Activated CD8-positive, alpha-beta T cell treated with anti-CD3 and anti-CD28 coated beads for 36 hours (primary cell): ENCODE results near the gene FITM1. TPM values are rescaled to one million over a fixed set of nuclear protein-coding genes. Genes with fewer than 3 reads are reported as not detected.

Experiments used
- ATAC-seq: fragments of 200-7000 bp; cut with Tn5 transposase; one replicate; pipeline ENCODE4 v1.10.0; 2021; ENCODE audit warnings: mild to moderate bottlenecking, moderate library complexity
- CTCF ChIA-PET: fragments of 350-600 bp; sonication (Branson Sonifier 250); formaldehyde crosslinking; loops from one replicate; lab custom pipeline; 2021; ENCODE audit warnings: antibody characterized with exemption; lab: Charles Lee
- POLR2A ChIA-PET: fragments of 350-600 bp; sonication (Branson Sonifier 250); formaldehyde crosslinking; loops from one replicate; lab custom pipeline; 2021; ENCODE audit warnings: antibody characterized with exemption; lab: Charles Lee
- DNase-seq: peaks from one replicate; pipeline ENCODE4 v3.0.0-alpha.2; 2020
- H3K27ac Mint-ChIP-seq: one replicate; pipeline ENCODE4 v1.8.0; 2021; ENCODE audit warnings: mild to moderate bottlenecking, mixed read lengths
- H3K27me3 Mint-ChIP-seq: one replicate; pipeline ENCODE4 v1.8.0; 2021; ENCODE audit warnings: mixed read lengths
- H3K36me3 Mint-ChIP-seq: one replicate; pipeline ENCODE4 v1.8.0; 2021; ENCODE audit warnings: low read depth, mixed read lengths
- H3K4me1 Mint-ChIP-seq: one replicate; pipeline ENCODE4 v1.8.0; 2021; ENCODE audit warnings: low read depth, mixed read lengths
- H3K4me3 Mint-ChIP-seq: one replicate; pipeline ENCODE4 v1.8.0; 2021; ENCODE audit warnings: mild to moderate bottlenecking, moderate library complexity, mixed read lengths
- H3K9me3 Mint-ChIP-seq: one replicate; pipeline ENCODE4 v1.8.0; 2021; ENCODE audit warnings: mixed read lengths
- CTCF ChIP-seq: fragments of 200-600 bp; IDR thresholded peaks from one replicate; pipeline ENCODE4 v1.8.0; 2022; ENCODE audit warnings: antibody characterized with exemption, mild to moderate bottlenecking
- intact Hi-C: fragments of 100-400 bp; cut with micrococcal nuclease; formaldehyde crosslinking; loops from one replicate; pipeline ENCODE4 v1.10.0; 2022
- total RNA-seq, 2 experiments: library from RNA; stranded (reverse); gene quantifications; one replicate each; pipeline ENCODE4 v1.2.3, GENCODE V29; 2021

The FITM1 gene
- total RNA-seq, 2 experiments from 2014 or later: 0.56 to 0.69 TPM

GRCh38 chr14:24133735-24134134, 3.3 kb downstream of the FITM1 start:
- no peak for TF ChIP-seq CTCF
- DNase-seq (no peak), ATAC-seq (no peak)
- Mint-ChIP-seq H3K4me1 (peaks cover 45% of the 10 kb centered on the region), H3K36me3 (peaks cover 24% of the 10 kb centered on the region), H3K27ac (no peak overlapping the region), H3K4me3 (peak overlapping the region; percentile 8), H3K9me3 (no peaks in the 10 kb centered on the region), H3K27me3 (no peaks in the 10 kb centered on the region)
- POLR2A ChIA-PET: interaction anchor here (0.6 to 5.8 kb wide), 6 partner anchors 7 to 61 kb away, joined by 3 to 30 read pairs (median 5); partner anchors contain the start of genes DCAF11, EMC9, NRL and RNF31
- intact Hi-C loops: no loop called here
- CTCF ChIA-PET: interaction anchor here (1.1 to 5.3 kb wide), 3 partner anchors 18 to 39 kb away, joined by 3 to 29 read pairs (median 21); partner anchors contain the start of genes DCAF11, IRF9 and NRL

GRCh38 chr14:24135584-24135833, 5.0 kb downstream of the FITM1 start:
- TF ChIP-seq CTCF: no peak
- ATAC-seq: no peak
- Mint-ChIP-seq H3K36me3 (peaks cover 41% of the 10 kb centered on the region), H3K4me3 (peak overlapping the region; percentile 97), H3K27me3 (no peaks in the 10 kb centered on the region), H3K4me1 (peaks cover 58% of the 10 kb centered on the region), H3K27ac (peak overlapping the region; percentile 91), H3K9me3 (no peaks in the 10 kb centered on the region)
- ChIA-PET CTCF (interaction anchor here (0.6 to 5.3 kb wide), 9 partner anchors 11 to 173 kb away, joined by 3 to 29 read pairs (median 5); partner anchors contain the start of genes DCAF11, IRF9, NRL and PSME2), POLR2A (interaction anchor here (0.9 to 5.8 kb wide), 14 partner anchors 11 to 77 kb away, joined by 3 to 53 read pairs (median 9); partner anchors contain the start of genes DCAF11, IPO4, IRF9 and NRL)
- intact Hi-C loops: no loop called here
- peak; percentile 28 for DNase-seq

- Mint-ChIP-seq H3K4me1 (peaks cover 56% of the 10 kb centered on the region), H3K36me3 (peaks cover 47% of the 10 kb centered on the region), H3K27ac (peak within 1 kb of the TSS; percentile 92), H3K27me3 (no peaks in the 10 kb centered on the region), H3K4me3 (peak within 1 kb of the TSS; percentile 97), H3K9me3 (no peaks in the 10 kb centered on the region)
- peak; percentile 97 for ATAC-seq
- DNase-seq: peak; percentile 96
- ChIA-PET CTCF (interaction anchor here (0.6 to 5.3 kb wide), 11 partner anchors 10 to 172 kb away, joined by 3 to 29 read pairs (median 5); partner anchors contain the start of genes DCAF11, IRF9, NRL and PSME2), POLR2A (interaction anchor here (0.9 to 5.8 kb wide), 17 partner anchors 11 to 78 kb away, joined by 3 to 53 read pairs (median 6); partner anchors contain the start of genes CHMP4A, DCAF11, IPO4 and IRF9)
- intact Hi-C loops: no loop called here
- TF ChIP-seq CTCF: no peak
Measured at GRCh38 chr14:24135834-24136683, 5.6 kb downstream of the FITM1 start, which contains the start of gene PSME1. Gene PSME1, plus strand, starts transcription at chr14:24136194. Its CDS starts 69 bp downstream, at chr14:24136263.

DNA sequence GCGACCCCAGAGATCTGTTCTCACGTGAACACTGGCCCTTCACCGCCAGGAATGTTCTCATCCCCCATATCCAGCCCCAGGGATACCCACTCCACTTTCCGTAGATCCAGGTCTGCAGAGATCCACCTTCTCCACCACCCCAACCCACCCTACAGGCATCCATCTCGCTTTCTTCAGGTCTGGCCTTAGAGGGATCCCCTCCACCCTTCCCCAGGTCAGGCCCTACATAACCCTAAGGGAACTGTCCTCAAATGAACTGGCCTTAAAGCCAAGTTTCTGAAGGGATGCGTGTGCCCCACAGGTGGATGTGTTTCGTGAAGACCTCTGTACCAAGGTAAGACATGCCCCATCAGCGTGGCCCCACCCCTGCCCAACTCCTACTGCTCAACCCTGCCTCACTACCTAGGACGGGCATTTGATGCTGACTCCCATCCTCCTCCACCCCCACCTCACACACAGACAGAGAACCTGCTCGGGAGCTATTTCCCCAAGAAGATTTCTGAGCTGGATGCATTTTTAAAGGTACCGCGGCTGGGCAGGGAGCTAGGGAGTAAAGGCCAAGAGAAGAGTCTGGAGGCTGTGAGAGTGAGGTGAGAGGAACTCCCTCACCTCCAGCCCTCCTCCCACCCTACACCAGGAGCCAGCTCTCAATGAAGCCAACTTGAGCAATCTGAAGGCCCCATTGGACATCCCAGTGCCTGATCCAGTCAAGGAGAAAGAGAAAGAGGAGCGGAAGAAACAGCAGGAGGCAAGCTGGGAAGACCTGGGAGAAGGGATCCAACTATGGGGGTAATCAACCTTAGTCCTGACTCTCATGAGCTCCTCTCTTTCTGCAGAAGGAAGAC, 6.4 kb downstream of the FITM1 start:
- peak overlapping the region; percentile 92 for H3K27ac Mint-ChIP-seq
- POLR2A ChIA-PET: interaction anchor here (0.6 to 5.8 kb wide), 16 partner anchors 10 to 77 kb away, joined by 3 to 53 read pairs (median 5); partner anchors contain the start of genes CHMP4A, DCAF11, IPO4 and IRF9
- H3K4me3 Mint-ChIP-seq: peak overlapping the region; percentile 97
- DNase-seq (peak; percentile 44), ATAC-seq (no peak)
- no peak for TF ChIP-seq CTCF
- H3K9me3 Mint-ChIP-seq: no peaks in the 10 kb centered on the region
- intact Hi-C loops: no loop called here
- CTCF ChIA-PET: interaction anchor here (1.1 to 5.3 kb wide), 11 partner anchors 9 to 172 kb away, joined by 3 to 29 read pairs (median 9); partner anchors contain the start of genes DCAF11, IRF9, NRL and PSME2
- peaks cover 54% of the 10 kb centered on the region for H3K4me1 Mint-ChIP-seq
- peaks cover 48% of the 10 kb centered on the region for H3K36me3 Mint-ChIP-seq
- no peaks in the 10 kb centered on the region for H3K27me3 Mint-ChIP-seq
